Renal cortical epithelial cell (primary cell): Measurements from ENCODE around the gene SNX21. TPM values are rescaled to one million over a fixed set of nuclear protein-coding genes. Genes with fewer than 3 reads are reported as not detected.
A peak's percentile ranks its signal among the peaks of the same experiment; 100 is the strongest.
"Not testable (repeated sequence)": the region's sequence is repeated elsewhere in the genome, so short reads cannot be mapped to it uniquely, and the experiment has no call there.

Experiments
- DNase-seq: peaks from one replicate; pipeline ENCODE4 v3.0.0-alpha.2; 2011; ENCODE audit warnings: low read depth
- total RNA-seq: library from RNA; depleted of rRNA; stranded (reverse); fragments of >200 nt; gene quantifications from 2 replicates; pipeline ENCODE4 v1.2.3, GENCODE V29; 2014

SNX21 gene
- 26.9 and 32.1 TPM in 2 replicates for total RNA-seq

GRCh38 chr20:45833030-45833882 is at the start of gene SNX21:
Gene SNX21, plus strand, starts transcription at chr20:45833799. Its CDS starts 121 bp downstream, at chr20:45833920.
- peak; percentile 81 for DNase-seq

DNA sequence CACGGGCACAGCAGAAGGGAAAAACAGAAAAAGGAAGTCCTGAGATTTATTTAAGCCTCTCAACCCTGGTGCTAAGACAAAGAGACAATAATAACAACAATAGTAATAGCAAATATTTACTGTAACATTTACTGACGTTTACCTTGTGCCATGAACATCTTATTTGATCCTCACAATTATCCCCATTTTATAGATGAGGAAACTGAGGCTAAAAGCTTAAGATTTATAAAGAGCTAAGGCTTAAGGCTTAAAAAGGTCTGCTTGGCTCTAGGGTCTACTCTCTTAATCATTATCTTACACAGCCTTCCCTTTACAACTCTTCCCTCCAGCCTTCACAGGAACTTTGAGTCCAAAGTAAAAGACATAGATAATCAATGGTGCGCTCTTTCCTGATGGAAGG is 45.2 kb upstream of the SNX21 start:
- no peak for DNase-seq

DNA sequence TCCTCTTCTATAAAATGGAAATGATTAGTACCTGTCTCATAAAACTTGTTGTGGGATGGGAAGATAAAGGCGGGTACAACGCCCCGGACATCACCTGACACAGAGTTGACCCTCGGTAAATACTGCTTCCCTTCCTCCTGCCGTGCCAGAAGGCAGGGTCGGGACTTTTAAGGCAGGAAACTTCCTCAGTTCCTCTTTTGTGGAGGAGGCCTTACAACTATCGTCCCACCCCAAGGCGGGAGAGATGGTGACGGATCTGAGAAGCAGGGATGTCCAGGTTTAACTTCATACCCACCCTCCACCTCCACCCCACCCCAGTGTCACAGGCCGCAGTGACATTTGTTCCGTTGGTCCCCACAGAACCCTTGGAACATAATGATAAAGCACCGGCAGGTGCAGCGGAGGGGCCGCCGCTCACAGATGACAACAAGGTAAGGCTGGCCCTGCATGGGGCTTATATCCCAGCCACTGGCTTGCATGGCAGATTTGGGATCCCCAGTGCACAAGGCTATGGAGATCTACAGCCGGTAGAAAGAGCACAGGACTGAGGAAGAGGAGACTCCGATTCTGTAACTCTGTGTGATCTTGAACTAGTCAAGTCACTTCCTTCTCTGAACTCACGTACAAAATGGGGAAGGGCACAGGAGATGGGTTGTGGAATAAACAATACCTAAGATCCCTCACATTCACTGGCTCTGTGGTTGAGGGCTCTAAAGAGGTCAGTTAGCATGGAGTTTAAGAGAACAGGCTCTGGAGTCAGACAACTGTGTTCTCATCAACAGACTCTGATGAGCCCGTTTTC is 41.1 kb upstream of the SNX21 start:
- no peak for DNase-seq

DNA sequence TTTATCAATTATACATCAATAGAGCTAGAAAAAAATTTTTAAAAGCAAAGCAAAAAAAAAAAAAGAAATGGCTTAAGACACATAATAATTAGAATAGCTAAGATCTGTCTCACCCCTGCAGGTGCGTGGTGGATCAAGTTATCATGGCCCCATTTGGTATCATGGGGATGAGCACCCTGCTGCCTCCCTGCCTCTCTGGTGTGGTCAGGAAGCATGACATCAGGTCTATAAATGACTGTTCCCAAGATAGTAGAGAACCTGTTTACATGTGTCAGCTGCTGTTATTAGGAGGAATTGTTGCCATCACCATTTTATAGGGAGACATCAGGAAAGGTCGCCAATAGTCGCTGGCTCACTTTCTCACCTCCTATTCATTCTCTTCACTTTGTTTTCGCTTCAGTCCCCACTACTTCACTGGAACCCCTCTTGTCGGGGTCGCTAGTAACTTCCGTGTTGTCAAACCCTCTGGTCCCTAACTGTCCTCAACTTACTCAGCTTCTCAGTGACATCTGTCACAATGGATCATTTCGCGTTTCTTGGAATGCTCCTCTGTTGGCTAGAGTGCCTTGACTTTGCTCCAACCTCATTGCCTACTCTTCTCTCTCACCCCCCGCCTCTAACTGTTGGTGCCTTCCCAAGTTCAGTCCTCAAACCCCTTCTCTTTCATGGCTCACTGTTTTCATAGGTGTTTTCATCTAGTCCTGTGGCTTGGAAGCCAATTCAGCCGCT is 37.1 kb upstream of the SNX21 start:
- no peak for DNase-seq

- DNase-seq: not testable (repeated sequence)
Observed at GRCh38 chr20:45797510-45797909, 36.1 kb upstream of the SNX21 start.

GRCh38 chr20:45797955-45798354 is 35.6 kb upstream of the SNX21 start:
- DNase-seq: not testable (repeated sequence)

- DNase-seq: peak; percentile 50
Observed at GRCh38 chr20:45798935-45799642, 34.5 kb upstream of the SNX21 start.

DNA sequence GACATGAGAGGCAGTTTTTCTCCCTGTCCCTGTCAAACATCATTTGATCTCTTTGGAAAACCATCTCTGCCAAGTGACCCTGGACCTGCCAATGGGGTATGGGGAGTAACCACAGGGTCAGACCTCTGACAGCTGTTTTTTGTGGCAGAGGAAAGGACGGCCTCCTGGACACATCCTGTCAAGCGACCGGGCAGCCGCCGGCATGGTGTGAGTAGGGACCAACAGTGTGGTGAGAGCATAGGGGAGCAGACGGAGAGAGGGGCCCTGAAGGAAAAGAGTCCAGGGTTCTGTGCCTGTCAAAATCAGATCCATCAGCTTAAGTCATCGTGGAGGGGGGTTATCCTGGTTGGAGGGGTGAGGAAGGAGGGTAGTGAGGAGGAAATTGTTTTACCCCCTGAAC is 31.7 kb upstream of the SNX21 start:
- DNase-seq: no peak

DNA sequence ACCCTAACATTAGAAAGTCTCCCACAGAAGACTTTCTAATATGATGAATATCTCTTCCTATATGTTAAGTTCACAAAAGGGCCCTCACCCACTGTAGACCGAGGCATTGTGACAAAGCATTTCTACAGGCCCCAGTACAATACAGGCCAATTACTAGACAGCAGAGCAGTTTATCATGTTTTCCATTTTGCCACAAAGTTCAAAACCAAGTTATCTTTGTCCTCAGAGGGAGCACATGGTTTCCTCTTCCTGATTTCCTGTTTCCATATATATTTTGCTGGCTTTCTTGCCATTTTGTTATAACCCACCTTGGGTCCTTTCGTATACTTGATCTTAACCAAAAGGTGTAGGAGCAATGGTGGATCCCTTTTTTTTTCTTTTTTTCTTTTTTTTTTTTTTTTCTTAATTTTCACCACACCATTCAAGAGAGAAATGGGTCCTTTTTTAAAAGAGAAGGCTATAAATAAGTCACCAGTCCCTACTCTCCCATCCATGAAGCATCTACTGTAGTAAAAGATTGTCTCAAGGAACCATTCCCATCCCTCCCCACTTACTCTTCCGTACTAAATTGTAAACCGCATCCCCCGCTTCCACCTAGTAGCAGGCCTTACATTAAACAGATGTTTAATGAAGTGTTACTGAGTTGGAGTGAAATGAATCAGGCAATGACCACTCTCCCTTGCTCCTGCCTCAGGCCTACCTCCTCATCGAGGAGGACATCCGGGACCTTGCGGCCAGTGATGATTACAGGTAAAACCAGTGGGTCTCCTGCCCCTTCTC is 23.2 kb upstream of the SNX21 start:
- no peak for DNase-seq

DNA sequence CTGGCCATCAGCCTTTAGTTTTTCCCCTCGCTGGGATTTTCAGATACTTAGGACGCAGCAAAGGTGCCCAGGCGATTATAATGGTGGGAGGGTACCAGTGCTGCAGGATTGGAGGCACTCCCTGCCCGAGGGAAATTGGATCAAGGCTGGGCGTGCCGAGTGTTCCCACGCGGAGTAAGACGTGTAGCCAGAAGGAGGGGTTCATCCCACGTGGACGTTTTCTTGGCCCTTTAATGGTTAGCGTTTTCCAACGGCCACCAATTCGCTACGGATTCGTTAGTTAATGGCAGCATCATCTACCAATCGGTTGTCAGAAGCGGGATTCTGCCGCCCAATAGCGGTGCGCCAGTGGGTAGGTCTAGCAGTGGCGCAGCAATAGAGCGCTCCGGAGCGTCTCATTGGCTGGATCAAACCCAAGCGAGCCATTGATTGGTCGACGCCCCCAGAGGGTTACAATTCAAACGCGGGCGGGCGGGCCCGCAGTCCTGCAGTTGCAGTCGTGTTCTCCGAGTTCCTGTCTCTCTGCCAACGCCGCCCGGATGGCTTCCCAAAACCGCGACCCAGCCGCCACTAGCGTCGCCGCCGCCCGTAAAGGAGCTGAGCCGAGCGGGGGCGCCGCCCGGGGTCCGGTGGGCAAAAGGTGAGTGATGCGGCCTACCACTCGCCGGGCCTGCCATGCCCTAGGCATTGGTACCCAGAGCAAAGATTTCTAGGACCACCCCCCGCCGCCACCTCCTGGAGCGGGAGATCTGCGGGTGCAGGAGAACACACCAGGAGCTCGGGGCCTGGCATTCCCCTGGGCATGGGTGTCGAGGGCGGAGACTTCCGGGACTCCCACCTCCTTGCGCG is 21.2 kb upstream of the SNX21 start, which contains the start of gene UBE2C:
Gene UBE2C (plus strand): TSS at position 488 of the 849 bp plus-strand sequence. CDS start 52 bp downstream, at position 540.
- DNase-seq: peak; percentile 99

- no peak for DNase-seq
Observed at GRCh38 chr20:45813006-45813340, 20.6 kb upstream of the SNX21 start.

DNA sequence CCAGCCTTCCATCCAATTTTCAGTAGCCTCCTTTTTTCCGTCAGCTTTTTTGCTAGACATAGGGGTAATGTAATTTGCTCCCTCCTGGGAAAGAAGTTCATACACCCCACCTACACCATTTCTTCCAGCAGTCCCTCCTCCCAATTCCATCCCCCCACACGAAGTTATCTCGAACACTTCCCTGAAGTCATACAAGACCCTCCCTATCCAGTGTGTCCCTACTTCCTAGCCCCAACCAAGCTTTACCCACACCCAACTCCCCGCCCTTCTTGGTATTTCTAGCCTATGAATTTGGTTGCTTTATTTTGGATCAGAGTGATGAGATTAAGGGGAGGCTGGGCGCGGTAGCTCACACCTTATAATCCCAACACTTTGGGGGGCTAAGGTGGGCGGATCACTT is 20.1 kb upstream of the SNX21 start:
- DNase-seq: no peak

DNA sequence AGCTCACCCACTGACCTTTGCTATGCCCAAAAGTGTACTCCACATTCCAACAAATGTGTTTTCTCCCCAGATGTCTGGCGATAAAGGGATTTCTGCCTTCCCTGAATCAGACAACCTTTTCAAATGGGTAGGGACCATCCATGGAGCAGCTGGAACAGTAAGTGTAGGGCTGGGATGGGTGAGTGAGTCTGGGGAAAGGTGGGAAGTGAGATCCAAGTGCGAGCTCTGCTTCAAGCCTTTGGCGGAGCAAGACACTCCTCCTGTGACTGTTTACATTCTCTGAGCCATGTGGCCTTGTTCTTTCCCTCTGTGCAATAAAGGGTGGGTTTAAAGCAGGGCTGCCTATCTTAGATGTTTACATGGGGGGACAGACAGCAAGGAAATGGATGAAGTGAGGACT is 19.3 kb upstream of the SNX21 start:
- DNase-seq: no peak

GRCh38 chr20:45816951-45817350 is 16.6 kb upstream of the SNX21 start:
- no peak for DNase-seq

DNA sequence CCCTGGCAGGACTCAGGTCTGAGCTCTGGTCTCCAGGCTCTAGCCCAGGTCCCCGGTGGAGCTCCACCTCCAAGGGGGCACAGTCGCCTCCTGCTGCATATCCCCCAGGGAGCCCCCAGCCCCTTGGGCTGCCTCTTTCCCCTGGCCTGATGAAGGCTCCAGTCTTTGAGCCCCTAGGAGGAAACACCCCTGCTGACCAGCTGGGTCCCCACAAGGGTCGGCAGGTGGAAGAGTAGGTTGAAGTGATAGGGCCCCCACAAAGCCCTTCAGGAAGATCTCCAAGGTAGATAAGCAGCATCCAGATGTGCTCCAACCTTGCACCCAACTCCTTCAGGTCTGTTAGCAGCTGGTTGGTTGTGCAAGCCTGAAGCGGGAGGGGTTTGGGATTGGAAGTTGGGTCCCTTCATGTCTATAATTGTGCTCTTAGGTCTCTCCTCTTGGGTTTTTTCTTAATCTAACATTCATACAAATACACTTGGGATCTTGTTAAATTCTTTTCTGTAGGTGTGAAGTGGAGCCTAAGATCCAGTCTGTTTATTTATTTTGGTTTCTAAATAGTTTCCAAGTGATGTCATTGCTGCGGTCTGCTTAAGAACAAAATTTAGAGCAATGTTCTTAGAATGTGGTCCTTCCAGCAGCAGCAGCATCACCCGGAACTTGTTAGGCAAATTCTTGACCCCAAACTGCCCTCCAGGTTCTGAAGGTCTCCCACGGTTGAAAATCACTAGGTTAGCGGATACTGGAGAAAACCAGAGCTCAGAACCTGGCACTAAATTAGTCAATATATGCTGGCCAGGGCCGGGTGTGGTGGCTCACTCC is 16.0 kb upstream of the SNX21 start:
- peak; percentile 89 for DNase-seq

- no peak for DNase-seq
Observed at GRCh38 chr20:45818239-45818638, 15.4 kb upstream of the SNX21 start.

- no peak for DNase-seq
Observed at GRCh38 chr20:45819466-45819865, 14.1 kb upstream of the SNX21 start.

DNA sequence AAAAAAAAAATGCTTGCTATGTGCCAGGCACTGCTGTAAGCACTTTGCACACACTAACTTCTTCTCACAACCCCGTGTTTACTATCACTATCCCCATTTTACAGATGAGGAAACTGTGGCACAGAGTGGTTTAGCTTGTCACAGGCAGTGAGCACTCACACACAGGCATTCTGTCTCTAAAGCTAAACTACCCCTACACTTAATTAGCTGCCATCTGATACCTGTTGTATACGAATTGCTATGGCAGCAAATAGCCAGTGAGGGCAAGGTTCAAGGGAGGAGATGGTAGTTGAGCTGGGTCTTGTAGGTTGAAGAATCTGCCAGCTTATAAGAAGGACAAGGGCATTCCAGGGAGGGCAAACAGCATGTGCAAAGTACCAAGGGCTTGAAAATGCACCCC is 11.7 kb upstream of the SNX21 start:
- DNase-seq: no peak

DNA sequence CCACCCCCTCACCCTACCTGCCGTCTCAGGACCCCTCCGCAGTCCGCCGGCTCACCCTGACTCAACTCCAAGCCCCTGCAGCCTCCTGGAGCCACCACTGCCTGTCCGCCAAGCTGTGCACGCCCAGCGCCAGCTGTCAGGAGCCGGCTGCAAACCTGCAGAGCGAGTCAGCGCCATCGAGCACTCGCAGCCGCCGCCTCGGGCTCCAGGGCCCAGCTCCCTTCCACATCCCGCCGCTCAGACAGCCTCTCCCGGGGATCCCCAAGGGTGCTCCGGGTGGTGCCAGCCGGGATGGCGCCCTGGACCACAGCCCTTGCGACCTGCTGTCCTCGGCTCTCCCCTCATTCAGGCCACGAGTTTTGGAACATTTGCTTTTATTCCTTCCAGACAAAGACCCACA is 10.7 kb upstream of the SNX21 start:
- DNase-seq: no peak
